T1000 (cell line): ENCODE results near the gene FRS2.

Experiments used
- DNase-seq: peaks from one replicate; lab custom pipeline; 2025; ENCODE audit warnings: mixed read lengths; lab: John Stamatoyannopoulos, UW

The FRS2 gene

DNA sequence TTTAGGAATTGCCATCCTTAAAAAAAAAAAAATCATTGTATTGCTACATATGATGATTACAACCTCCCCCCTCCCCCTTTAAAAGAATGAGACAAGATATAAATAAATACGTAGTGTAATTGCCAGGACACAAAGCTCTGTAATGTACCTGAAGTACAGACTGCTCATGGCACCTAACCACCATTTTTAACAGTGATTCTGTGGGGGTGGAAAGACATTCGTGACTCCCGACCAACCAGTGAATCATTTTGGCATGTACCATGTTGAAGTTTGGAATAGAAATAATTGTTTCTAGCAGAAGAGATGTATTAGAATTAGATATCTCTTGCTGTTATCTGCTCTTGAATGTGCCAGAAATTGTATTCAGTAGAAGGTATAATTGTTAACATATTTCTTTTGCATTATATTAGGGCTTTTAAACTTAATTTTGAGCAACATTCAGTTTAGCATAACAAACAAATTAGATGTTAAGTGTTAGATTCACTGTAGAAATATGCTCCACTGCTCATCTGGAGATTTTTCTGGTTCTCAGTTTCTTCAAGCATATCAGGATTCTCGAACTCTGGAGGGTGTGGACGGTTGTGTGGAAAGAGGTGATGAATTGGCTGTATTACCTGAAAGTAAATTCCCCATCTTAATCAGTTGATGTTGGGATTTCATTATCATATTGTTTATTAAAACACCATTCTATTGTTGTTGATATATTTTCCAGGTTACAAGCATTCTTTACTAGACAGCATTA lies 31.1 kb downstream of the FRS2 start:
- no peak for DNase-seq

DNA sequence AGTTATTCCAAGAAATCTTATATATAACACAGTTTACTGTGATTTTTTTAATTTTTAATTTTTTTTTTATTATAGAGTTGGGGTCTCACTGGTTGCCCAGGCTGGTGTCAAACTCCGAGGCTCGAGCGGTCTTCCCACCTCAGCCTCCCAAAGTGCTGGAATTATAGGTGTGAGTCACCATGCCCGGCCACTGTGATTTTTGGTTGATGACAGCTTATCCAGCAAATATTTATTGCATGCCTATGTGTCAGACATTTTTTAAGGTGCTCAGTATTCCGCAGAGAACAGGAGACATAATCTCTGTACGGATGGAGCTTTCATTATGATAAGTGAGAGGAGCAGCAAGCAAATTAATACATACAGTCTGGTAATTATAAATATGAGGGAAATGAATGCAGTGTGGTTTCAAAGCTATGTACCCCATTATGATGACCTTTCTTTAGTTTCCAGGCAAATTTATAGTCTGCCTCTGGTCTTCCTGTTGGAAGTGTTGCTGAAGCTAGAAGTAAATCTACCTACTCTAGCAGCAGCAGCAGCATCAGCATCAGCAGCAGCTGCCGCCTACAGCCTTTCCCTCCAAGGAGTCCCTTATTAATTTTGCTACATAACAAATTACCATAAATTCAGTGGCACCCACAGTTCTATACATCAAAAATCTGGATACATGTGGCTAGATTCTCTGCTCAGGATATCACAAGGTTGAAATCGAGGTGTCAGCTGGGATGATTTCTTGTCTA lies 32.3 kb downstream of the FRS2 start:
- DNase-seq, result peak; percentile 79

DNA sequence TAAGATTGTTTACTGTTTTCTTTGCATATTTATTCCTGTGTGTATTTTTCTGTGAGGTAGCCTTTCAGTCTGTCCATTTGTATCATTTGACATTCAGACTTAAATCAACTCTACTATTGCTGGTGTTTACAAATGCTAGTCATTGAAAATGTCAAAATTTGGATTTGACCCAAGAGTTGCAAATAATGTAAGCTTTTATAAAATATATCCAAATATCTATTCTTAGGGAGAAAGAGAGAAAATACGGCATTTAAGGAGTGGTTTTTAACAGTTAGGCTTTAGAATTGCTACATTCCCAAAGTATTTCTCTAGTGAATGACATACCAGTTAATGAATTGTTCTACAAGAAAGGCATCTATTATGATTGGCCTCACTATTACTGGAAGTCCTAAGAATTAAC lies 37.9 kb downstream of the FRS2 start:
- no peak for DNase-seq

DNA sequence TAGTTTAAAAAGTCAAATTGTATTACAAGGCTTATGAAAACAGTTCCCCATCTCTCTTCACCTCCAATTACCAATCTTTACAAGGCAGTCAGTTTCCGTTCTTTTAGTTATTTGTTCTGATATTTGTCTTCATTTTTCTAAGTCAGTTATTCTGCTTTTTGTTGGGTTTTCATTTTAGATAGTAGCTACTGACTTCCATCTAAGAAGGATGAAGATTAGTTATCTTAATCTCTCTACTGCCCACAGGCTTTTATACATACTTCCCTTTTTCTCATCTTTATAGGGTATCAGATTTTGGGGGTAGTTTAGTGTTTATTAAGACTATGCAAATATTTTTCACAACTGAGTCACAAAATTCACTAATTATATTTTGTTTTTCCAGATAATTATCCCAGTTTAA lies 38.4 kb downstream of the FRS2 start:
- DNase-seq, result no peak

DNA sequence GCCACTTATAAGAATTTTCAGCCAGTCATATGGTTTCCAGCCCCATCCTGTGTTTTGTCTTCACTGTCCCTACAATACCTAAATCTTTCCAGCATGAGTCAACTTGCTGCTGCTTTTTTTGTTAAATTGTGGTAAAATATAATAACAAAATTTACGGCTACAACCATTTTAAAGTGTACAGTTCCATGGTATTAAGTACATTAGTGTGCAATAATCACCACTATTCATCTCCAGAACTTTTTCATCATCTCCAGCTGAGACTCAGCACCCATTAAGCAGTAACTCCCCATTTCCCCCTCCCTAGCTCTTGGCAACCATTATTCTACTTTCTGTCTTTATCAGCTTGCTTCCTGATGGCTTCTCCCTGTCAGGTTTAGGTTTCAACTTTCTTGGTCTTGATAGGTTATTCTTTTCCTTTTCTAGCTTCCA lies 39.1 kb downstream of the FRS2 start:
- DNase-seq, result no peak

DNA sequence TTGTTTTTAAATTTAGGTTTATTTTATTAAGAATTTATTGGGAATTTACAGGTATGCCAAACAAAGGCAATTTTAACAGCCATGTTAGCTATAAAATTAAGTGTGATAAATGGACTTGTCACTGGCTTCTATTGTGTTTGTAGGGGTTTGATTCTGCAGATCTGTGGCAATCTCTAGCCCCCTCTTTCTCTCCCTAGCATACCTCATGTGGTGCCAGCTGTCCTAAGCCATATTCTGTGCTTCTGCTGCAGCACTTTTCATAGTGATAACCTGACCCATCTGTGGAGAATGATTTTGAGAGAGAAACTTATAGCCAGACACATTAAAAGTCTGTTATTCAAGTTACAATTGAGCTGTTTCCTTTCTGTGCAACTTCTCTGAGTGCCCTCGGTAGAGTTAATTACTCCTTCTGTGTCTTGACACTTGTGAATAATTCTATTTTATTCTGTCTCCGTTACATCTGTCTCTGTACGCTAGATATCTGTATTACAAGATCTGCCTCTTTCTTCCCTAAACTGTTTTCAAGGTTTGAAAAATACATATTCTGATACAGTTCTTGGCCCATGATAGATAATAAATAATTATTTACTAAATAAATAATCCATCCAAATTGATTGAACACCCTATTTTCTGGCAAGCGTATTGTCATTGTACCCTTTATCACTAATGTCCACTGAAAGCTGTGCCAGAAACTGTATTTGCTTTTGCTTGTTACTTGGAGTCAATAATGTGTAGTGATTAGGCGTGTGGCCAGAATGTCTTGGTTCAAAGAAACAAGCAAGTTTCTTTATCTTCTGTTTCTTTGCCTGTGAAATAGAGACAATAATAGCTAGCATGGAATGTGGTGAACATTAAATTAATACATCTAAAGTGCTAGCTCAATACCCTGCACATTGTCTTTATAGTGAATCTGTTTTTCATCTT lies 40.0 kb downstream of the FRS2 start:
- no peak for DNase-seq

DNA sequence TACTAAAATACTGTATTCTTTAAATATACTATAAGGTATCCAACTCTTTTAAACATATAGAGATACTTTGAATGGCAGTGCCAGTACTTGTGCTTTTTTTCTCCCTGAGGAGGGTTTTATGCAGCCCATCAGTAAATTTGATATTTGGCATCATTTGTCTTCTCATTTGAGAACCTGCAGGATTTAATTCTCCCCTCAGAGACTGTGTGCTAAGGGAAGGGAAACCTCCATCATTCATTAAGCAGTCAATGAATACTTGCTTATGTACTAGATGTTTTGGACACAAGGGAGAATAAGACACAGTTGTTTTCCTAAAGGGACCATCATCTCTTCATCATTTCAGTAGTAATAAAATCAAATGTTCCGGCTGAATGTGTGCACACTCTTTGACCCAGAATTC lies 40.8 kb downstream of the FRS2 start:
- DNase-seq, result no peak

DNA sequence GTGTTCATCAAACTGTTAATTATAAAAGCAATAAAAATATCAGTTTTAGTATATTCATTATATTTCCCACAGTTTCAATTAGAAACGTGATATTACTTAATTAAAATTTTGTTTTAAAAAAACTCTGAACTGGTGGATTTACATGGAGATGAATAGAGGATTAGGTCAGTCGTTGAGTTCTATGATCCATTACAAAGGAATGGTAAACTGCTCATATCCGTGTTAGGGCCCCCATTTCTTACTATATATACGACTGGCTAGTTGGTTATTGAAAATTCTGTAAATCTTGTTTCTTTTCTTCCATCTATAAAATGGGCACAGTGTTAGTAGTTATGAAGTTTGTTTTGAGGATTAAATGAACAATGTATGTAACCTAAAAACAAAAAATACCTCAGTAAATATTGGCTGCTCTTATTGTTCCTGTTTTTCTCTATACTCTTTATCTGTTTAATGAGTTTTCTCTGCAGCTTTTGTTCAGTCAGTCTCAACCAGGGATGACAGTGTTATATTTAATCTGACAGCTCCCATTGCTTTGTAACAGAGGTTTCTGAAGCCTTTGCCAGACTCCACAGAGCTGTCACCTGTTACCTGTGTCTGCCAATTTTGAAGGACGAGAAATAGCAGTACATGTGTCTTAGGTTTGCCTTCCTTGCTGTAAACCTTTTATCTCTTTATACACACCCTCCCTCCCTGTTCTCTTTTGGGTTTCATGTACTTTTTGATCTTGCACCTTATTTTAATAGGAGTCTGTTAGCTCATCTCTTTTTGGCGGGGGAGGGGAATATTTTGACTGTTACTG lies 41.5 kb downstream of the FRS2 start:
- no peak for DNase-seq

DNA sequence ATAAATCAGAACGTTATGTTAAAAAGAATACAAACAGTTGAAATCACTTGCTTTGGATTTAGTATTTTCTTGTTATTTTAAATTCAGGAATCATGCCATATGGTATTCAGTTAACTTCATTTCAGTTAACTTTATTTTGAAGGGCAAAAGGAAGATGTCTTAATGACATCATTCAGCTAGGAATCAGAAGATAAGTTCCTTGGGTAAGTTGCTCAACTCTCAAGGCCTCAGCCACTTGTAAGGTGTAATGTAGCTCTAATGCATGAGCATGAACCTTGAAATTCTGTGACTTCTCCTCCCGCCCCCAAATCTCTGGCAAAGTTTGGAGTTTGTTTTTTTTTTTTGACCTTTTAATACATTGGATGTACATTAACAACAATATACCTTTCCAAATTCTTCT lies 42.6 kb downstream of the FRS2 start:
- no peak for DNase-seq

DNA sequence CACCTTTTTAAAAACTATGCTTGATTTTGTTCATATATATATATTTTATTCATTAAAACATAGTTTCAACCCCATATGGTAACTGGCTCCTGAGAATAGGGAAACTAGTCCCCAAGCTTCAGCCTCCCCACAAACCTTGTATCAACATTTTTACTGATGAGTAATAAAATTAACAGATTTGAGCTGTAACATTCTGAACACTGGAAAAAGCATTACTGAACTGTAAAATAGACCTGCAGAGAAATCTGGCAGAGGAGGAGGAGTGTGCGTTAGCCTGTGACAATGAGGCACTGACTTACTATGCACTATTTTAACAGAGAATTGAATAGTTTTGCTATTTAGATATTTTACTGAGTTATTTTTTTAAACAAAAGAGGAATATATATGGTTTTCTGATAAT lies 43.1 kb downstream of the FRS2 start:
- DNase-seq, result no peak

DNA sequence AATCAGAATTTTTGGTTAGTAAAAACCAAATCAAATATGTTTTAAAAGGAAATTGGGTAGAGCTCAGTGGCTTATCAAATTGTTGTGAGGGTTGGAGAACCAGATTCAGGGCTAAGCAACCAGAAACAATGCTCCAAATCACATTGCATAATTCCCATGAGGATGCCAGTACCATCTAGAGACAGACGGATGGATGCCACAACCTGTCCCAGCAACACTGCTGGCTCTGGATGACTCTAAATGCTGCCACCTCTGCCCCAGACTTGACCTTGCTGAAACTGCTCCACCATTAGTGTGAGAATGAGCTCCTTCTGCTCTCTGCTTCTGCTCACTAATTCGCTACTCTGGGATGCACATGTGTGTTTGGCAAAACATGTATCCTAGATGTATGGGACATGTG lies 43.9 kb downstream of the FRS2 start:
- no peak for DNase-seq

DNA sequence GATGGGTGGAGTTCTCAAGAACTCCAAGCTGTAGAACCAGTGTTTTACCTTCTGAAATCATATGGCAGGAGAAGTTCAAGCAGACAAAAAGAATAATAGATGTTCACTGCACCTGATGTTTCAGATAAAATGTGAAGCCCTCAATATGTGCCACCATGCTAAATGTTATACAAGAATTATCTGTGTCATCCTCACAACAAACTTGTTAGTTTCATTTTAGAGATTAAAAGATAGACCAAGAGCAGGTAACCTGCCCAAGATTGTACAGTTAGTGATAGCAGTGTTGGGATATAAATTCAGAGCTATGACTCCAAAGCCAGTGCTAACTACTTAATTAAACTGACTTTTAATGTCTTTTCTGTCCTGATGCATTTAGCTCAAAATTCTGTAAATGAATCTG lies 44.7 kb downstream of the FRS2 start:
- no peak for DNase-seq

DNA sequence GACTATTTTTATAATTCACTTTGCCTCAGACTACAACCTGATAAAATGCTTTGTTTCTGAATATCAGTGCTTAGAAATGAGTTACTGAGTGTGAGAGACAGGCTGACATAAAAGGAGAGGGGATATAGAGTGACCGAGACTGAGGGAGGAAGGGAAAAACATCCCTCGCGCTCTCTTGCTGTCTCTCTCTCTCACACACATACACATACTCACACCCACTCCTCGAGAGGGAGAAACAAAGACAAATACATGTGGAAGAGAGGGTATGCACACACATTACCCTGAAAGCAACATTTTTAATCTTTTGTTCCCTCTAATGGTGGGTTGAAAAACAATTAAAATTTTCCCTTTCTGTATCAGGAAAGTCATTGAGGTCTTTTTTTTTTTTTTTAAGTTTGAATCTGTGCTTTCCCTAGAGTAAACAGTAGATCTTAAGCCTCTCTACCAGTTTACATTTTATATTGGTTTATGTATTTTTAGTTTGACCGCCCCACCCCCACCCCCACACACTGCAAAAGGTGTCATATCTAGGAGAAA lies 45.3 kb downstream of the FRS2 start:
- no peak for DNase-seq

DNA sequence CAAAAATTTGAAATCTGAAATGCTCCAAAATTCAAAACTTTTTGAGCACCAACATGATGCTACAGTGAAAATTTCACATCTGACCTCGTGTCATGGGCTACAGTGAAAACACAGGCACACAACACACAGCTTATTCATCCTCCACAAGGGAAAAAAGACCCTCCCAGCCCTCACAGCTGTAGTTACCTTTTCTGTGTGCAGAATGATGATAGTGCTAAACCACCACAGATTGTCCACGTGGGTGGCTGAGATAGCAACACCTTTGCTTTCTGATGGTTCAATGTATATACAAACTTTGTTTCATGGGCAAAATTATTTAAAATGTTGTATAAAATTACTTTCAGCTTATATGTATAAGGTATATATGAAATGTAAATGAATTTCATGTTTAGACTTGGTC lies 46.8 kb downstream of the FRS2 start:
- DNase-seq, result no peak

DNA sequence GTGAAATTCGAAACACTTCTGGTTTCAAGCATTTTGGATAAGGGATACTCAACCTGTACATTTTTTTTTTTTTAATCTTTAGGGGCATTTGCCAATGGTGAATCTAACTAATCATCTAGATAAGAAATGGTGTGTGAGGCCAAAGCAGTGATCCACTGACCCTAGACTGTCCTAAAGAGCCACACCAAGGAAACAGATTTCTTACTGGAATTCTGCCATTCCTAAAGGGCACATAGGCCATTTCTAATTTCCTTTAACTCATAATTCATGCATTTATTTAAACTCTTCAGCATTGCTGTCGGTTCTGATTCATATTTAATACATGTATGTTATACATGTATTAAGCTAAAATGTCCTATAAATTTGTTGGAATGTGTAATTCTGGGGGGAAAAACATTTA lies 47.2 kb downstream of the FRS2 start:
- DNase-seq, result no peak

DNA sequence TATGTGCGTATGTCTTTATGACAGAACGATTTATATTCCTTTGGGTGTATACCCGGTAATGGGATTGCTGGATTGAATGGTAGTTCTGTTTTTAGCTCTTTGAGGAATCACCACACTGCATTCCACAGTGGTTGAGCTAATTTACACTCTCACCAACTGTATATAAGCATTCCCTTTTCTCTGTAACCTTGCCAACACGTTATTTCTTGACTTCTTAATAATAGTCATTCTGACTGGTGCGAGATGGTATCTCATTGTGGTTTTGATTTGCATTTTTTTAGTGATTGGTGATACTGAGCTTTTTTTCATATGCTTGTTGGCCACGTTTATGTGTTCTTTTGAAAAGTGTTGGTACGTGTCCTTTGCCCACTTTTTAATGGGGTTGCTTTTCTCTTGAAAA lies 49.7 kb downstream of the FRS2 start:
- DNase-seq, result no peak

DNA sequence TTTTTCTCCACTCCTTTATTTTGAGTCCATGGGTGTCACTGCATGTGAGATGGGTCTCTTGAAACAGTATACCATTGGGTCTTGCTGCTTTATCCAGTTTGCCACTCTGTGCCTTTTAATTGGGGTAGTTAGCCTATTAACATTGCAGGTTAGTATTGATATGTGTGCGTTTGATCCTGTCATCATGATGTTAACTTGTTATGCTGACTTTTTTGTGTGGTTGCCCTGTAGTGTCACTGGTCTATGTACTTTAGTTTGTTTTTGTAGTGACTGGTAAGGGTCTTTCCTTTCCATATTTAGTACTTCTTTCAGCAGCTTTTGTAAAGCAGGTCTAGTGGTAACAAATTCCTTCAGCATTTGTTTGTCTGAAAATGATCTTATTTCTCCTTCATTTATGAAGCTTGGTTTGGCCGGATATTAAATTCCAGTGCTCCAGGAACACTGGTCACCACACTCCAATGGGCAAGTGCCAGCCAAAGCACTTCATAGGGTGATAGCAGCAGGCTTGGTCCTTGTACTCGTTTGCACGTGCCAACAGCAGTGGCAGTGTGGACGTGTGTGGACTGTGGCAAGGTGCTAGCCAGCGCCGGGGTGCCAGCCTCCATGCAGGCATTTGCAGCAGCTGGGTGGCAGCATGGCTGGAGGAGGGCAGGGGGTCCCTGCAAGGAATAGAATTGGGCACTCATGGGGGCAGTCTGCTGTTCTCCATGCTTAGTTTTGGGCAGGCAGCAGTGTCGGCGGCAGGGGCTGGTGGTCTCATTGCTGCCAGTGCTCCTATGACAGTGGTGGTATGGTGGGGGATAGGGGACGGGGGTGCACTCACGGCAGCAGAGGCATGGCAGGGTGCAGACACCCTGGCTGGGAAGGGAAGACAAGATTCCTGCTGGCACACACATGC lies 53.5 kb downstream of the FRS2 start:
- no peak for DNase-seq

DNA sequence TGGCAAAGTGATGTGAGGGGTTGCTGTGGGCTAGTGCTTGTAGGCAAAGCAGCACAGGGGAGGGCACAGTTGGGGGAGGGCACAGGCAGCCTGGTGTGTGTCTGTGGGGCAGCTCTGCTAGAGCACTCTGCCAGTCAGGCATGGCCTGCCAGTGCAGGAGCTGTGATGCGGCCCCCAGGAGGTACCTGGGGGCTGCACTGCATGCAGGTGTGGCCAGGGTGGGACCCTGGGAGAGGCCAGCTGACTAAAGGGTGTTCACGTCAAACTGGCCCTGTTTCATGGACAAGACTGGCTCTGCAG lies 54.1 kb downstream of the FRS2 start:
- DNase-seq, result no peak

DNA sequence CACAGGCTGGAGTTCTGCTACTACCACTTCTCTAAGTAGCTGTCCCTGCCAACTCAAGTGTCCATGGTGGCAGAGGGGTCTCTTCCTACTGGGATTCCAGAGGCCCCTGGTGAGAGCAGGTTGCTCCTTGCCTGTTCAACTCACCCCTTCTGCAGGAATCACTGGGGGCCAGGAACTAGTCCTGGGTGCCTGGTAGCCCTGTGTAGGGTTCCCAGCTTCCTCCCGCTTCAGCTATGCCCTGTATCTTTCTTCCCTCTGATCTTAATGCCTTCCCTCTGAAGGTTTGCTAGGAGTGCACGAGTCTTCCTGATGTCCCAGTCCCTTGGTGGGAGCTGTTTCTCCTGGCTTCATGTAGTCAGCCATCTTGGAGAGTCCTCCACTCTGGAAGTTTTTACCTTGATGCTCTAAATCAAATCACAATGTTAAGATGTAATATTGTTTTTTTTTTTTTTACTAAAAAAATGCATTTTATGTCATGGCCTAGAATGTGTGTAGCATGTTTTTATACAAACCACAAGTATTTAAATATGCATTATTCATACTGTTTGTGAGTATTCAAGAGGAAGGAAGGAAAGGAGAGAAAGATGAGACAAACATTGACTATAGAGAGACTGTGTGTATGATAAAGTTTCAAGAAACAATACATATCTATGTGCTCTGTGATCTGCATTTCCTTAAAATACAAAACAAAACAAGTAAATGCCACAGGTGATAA lies 54.7 kb downstream of the FRS2 start:
- no peak for DNase-seq
